Measurements from ENCODE around the gene CDK14. TPM values are rescaled to one million over a fixed set of nuclear protein-coding genes. Genes with fewer than 3 reads are reported as not detected.

CDK14 gene
- total RNA-seq, 1 experiment from 2014 or later: 39.1 TPM

DNA sequence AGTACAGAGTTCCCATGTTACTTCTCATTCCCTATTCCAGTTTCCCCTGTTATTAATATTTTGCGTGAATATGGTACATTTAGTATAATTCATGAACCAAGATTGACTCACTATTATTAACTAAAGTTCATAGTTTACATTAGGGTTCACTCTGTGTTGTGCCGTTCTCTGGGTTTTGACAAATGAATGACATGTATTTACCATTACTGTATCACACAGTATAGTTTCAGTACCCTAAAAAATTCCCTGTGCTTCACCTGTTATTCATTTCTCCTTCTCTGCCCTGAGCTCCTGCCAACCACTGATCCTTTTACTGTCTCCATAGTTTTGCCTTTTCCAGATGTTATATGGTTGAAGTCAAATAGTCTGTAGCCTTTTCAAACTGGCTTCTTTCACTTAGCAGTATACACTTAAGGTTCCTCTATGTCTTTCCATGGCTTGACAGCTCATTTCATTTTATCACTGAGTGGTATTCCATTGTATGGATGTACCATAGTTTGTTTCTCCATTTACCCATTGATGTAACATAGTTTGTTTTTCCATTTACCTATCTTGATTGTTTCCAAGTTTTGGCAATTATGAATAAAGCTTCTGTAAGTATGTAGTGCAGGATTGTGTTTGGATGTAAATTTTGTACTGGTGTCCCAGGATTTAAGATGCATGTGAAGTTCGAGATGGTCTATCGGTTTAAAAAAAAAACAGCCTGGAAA is 58.8 kb downstream of the CDK14 start:
- Histone ChIP-seq H3K36me3 (ENCODE audit: low read depth) (no peaks in the 10 kb centered on the region), H3K9me2 (ENCODE audit: insufficient read depth) (no peaks in the 10 kb centered on the region), H3F3A (ENCODE audit: insufficient read depth, low read depth) (no peaks in the 10 kb centered on the region), H3K9me3 (ENCODE audit: insufficient read depth, low read depth) (no peaks in the 10 kb centered on the region), H4K20me1 (ENCODE audit: insufficient read depth) (no peaks in the 10 kb centered on the region), H3K4me2 (no peak overlapping the region), H3K79me2 (ENCODE audit: low read depth) (no peaks in the 10 kb centered on the region), H3K27ac (no peak overlapping the region), H3K4me1 (replicated peaks; ENCODE audit: insufficient read depth) (no peaks in the 10 kb centered on the region), H2AFZ (no peak overlapping the region), H3K4me3 (no peak overlapping the region), H3K27me3 (ENCODE audit: insufficient read depth, low read depth) (no peaks in the 10 kb centered on the region)
- intact Hi-C loops (cut with micrococcal nuclease; ENCODE audit: unreplicated experiment): no loop called here
- no peak for DNase-seq
- ChIA-PET POLR2A (ENCODE audit: unreplicated experiment) (no interaction called here), CTCF (no interaction called here)
- no TSS peak for BruUV-seq (replicated peaks)
- no peak for TF ChIP-seq CTCF (conservative IDR thresholded peaks at IDR 0.05)

DNA sequence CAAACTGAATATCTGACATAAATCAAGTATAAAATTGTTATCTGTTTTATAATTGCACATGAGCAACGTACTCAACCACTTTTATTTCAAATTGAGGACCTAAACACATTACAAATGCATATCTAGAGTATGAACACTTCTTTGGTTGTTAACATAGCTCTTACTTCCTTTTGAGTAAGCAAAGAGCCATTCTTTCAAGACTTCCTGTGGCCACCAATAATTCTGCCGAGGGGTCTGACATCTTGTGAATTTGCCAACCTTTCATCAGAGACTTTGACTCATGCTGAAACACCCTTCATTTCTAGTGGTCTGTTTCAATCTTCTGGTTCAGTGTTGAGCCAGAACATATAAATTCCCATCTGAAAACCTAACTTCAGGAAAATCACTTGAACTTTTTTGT is 59.4 kb downstream of the CDK14 start:
- POLR2A ChIA-PET (ENCODE audit: unreplicated experiment): no interaction called here
- no peaks in the 10 kb centered on the region for H3K27me3 ChIP-seq (ENCODE audit: insufficient read depth, low read depth)
- H3K36me3 ChIP-seq (ENCODE audit: low read depth): no peaks in the 10 kb centered on the region
- no peaks in the 10 kb centered on the region for H3K4me1 ChIP-seq (replicated peaks; ENCODE audit: insufficient read depth)
- no peak for DNase-seq
- BruUV-seq (replicated peaks): no TSS peak
- no peak overlapping the region for H3K4me2 ChIP-seq
- no peaks in the 10 kb centered on the region for H3F3A ChIP-seq (ENCODE audit: insufficient read depth, low read depth)
- no peaks in the 10 kb centered on the region for H3K79me2 ChIP-seq (ENCODE audit: low read depth)
- no peaks in the 10 kb centered on the region for H4K20me1 ChIP-seq (ENCODE audit: insufficient read depth)
- no peaks in the 10 kb centered on the region for H3K9me2 ChIP-seq (ENCODE audit: insufficient read depth)
- H3K27ac ChIP-seq: no peak overlapping the region
- TF ChIP-seq EZH2 (IDR thresholded peaks at IDR 0.05; ENCODE audit: low read depth) (no peak), CTCF (conservative IDR thresholded peaks at IDR 0.05) (no peak)
- CTCF ChIA-PET: no interaction called here
- intact Hi-C loops (cut with micrococcal nuclease; ENCODE audit: unreplicated experiment): no loop called here
- H3K4me3 ChIP-seq: no peak overlapping the region
- no peak overlapping the region for H2AFZ ChIP-seq
- no peaks in the 10 kb centered on the region for H3K9me3 ChIP-seq (ENCODE audit: insufficient read depth, low read depth)

GRCh38 chr7:90657481-90657880 is 61.4 kb downstream of the CDK14 start:
- Histone ChIP-seq H3K9me2 (ENCODE audit: insufficient read depth) (no peaks in the 10 kb centered on the region), H3K4me2 (no peak overlapping the region), H3K9me3 (ENCODE audit: insufficient read depth, low read depth) (no peaks in the 10 kb centered on the region), H3K36me3 (ENCODE audit: low read depth) (no peaks in the 10 kb centered on the region), H4K20me1 (ENCODE audit: insufficient read depth) (no peaks in the 10 kb centered on the region), H3K27me3 (ENCODE audit: insufficient read depth, low read depth) (no peaks in the 10 kb centered on the region), H2AFZ (no peak overlapping the region), H3K4me1 (replicated peaks; ENCODE audit: insufficient read depth) (no peaks in the 10 kb centered on the region), H3F3A (ENCODE audit: insufficient read depth, low read depth) (no peaks in the 10 kb centered on the region), H3K4me3 (no peak overlapping the region), H3K79me2 (ENCODE audit: low read depth) (no peaks in the 10 kb centered on the region), H3K27ac (no peak overlapping the region)
- no TSS peak for BruUV-seq (replicated peaks)
- intact Hi-C loops (cut with micrococcal nuclease; ENCODE audit: unreplicated experiment): no loop called here
- ChIA-PET CTCF (no interaction called here), POLR2A (ENCODE audit: unreplicated experiment) (no interaction called here)
- DNase-seq: no peak
- TF ChIP-seq EZH2 (IDR thresholded peaks at IDR 0.05; ENCODE audit: low read depth) (no peak), CTCF (conservative IDR thresholded peaks at IDR 0.05) (no peak)
